IMR-90 (cell line): ENCODE results near the gene AMZ1. TPM values are rescaled to one million over a fixed set of nuclear protein-coding genes. Genes with fewer than 3 reads are reported as not detected.

Experiments
- ATAC-seq: fragments of 200-7000 bp; cut with Tn5 transposase; 2 replicates; pipeline ENCODE4 v1.9.1; 2020; ENCODE audit warnings: low read depth, mild to moderate bottlenecking, moderate library complexity
- BruUV-seq: library from RNA; stranded (reverse); fragments of 400-500 nt; replicated peaks from 2 replicates; lab custom pipeline; 2021; lab: Mats Ljungman, UMichigan
- CTCF ChIA-PET: fragments of 300-600 bp; formaldehyde crosslinking; extraction: SDS; loops from one replicate; lab custom pipeline; 2021; ENCODE audit warnings: antibody characterized with exemption; lab: Yijun Ruan, JAX
- POLR2A ChIA-PET: fragments of 300-600 bp; sonication (Branson Sonifier 250); formaldehyde crosslinking; loops from one replicate; lab custom pipeline; 2022; ENCODE audit warnings: antibody characterized with exemption; ENCODE audit not compliant: unreplicated experiment; lab: Charles Lee
- DNase-seq: peaks from one replicate; pipeline ENCODE4 v3.0.0; 2013
- H2AFZ ChIP-seq: replicated peaks from 2 replicates; pipeline ENCODE3; 2013; ENCODE audit warnings: low read length, mild to moderate bottlenecking; ENCODE audit not compliant: poor library complexity
- H2AK5ac ChIP-seq: 2 replicates; pipeline ENCODE4 v1.6.1; 2013; ENCODE audit warnings: low read depth, low read length, inconsistent platforms
- H2AK9ac ChIP-seq: replicated peaks from 2 replicates; pipeline ENCODE3; 2013; ENCODE audit warnings: mild to moderate bottlenecking, low read depth, low read length, moderate library complexity; ENCODE audit not compliant: poor library complexity
- H2BK120ac ChIP-seq: 2 replicates; pipeline ENCODE4 v1.6.1; 2013; ENCODE audit warnings: low read depth, low read length, inconsistent platforms
- H2BK15ac ChIP-seq: 3 replicates; pipeline ENCODE4 v1.6.1; 2013; ENCODE audit warnings: low read depth, low read length, inconsistent platforms
- H2BK20ac ChIP-seq: 2 replicates; pipeline ENCODE4 v1.6.1; 2013; ENCODE audit warnings: low read depth, mild to moderate bottlenecking, inconsistent platforms, low read length, moderate library complexity
- H2BK5ac ChIP-seq: 2 replicates; pipeline ENCODE4 v1.6.1; 2013; ENCODE audit warnings: mild to moderate bottlenecking, low read depth, low read length, inconsistent platforms; ENCODE audit not compliant: poor library complexity, severe bottlenecking
- H3K14ac ChIP-seq: replicated peaks from 2 replicates; pipeline ENCODE4 v1.6.1; 2013; ENCODE audit warnings: low read depth, low read length, inconsistent platforms
- H3K18ac ChIP-seq: 2 replicates; pipeline ENCODE4 v1.6.1; 2013; ENCODE audit warnings: low read depth, low read length, control low read depth
- H3K23ac ChIP-seq: 2 replicates; pipeline ENCODE4 v1.6.1; 2013; ENCODE audit warnings: low read depth, low read length, inconsistent platforms
- H3K27ac ChIP-seq: 2 replicates; pipeline ENCODE4 v1.5.1; 2013; ENCODE audit warnings: mild to moderate bottlenecking, control low read depth, low read length; ENCODE audit not compliant: insufficient read depth
- H3K27me3 ChIP-seq: 2 replicates; pipeline ENCODE4 v1.6.1; 2013; ENCODE audit warnings: low read length; ENCODE audit not compliant: control insufficient read depth, insufficient read depth
- H3K36me3 ChIP-seq: 2 replicates; pipeline ENCODE4 v1.6.1; 2013; ENCODE audit warnings: low read length, mixed read lengths; ENCODE audit not compliant: control insufficient read depth, insufficient read depth
- H3K4ac ChIP-seq: 2 replicates; pipeline ENCODE4 v1.6.1; 2013; ENCODE audit warnings: low read depth, low read length, inconsistent platforms
- H3K4me1 ChIP-seq: 2 replicates; pipeline ENCODE4 v1.6.1; 2013; ENCODE audit warnings: low read length, mixed read lengths; ENCODE audit not compliant: control insufficient read depth, insufficient read depth
- H3K4me2 ChIP-seq: 2 replicates; pipeline ENCODE4 v1.6.1; 2013; ENCODE audit warnings: low read depth, mild to moderate bottlenecking, control low read depth, low read length, moderate library complexity
- H3K4me3 ChIP-seq: 2 replicates; pipeline ENCODE4 v1.5.1; 2013; ENCODE audit warnings: low read depth, mild to moderate bottlenecking, control low read depth, low read length, moderate library complexity; ENCODE audit not compliant: insufficient read depth
- H3K56ac ChIP-seq: 2 replicates; pipeline ENCODE4 v1.6.1; 2013; ENCODE audit warnings: low read length, inconsistent platforms; ENCODE audit not compliant: insufficient read depth; ENCODE audit errors: extremely low read depth
- H3K79me1 ChIP-seq, 2 experiments: 2 replicates each; pipeline ENCODE4 v1.6.1; 2013; ENCODE audit warnings: low read length in 2 of 2, inconsistent platforms in 1 of 2, low read depth in 1 of 2
- H3K9ac ChIP-seq: 2 replicates; pipeline ENCODE4 v1.6.1; 2013; ENCODE audit warnings: low read depth, low read length, control low read depth
- H3K9me1 ChIP-seq: 2 replicates; pipeline ENCODE4 v1.6.1; 2013; ENCODE audit warnings: low read length, inconsistent platforms; ENCODE audit not compliant: insufficient read depth
- H3K9me3 ChIP-seq: 2 replicates; pipeline ENCODE4 v1.6.1; 2013; ENCODE audit warnings: low read length; ENCODE audit not compliant: control insufficient read depth, insufficient read depth
- H4K20me1 ChIP-seq: 2 replicates; pipeline ENCODE4 v1.6.1; 2013; ENCODE audit warnings: low read length, inconsistent platforms; ENCODE audit not compliant: insufficient read depth
- H4K5ac ChIP-seq: 2 replicates; pipeline ENCODE4 v1.6.1; 2013; ENCODE audit warnings: mild to moderate bottlenecking, low read depth, low read length, control low read depth
- H4K8ac ChIP-seq, 2 experiments: 2 replicates each; pipeline ENCODE4 v1.6.1; 2013; ENCODE audit warnings: low read depth in 2 of 2, low read length in 2 of 2, control low read depth in 1 of 2, inconsistent platforms in 1 of 2
- H4K91ac ChIP-seq: 2 replicates; pipeline ENCODE4 v1.6.1; 2013; ENCODE audit warnings: low read depth, low read length, inconsistent platforms; ENCODE audit not compliant: insufficient read depth
- BHLHE40 ChIP-seq: fragments of 150-350 bp; IDR thresholded peaks from 2 replicates; pipeline ENCODE4 v1.6.1; 2016; ENCODE audit warnings: mild to moderate bottlenecking, low read depth, low read length
- CEBPB ChIP-seq: IDR thresholded peaks from 2 replicates; pipeline ENCODE4 v1.6.1; 2012; ENCODE audit warnings: low read depth, low read length, improper control_type of control experiment
- CHD1 ChIP-seq: IDR thresholded peaks from 2 replicates; pipeline ENCODE4 v1.6.1; 2012; ENCODE audit warnings: low read depth, low read length, improper control_type of control experiment
- CTCF ChIP-seq: conservative IDR thresholded peaks from 2 replicates; pipeline ENCODE4 v1.5.1; 2012; ENCODE audit warnings: mild to moderate bottlenecking, low read depth, low read length, improper control_type of control experiment
- ELK1 ChIP-seq: fragments of 150-350 bp; IDR thresholded peaks from 2 replicates; pipeline ENCODE4 v1.6.1; 2016; ENCODE audit warnings: low read depth, mild to moderate bottlenecking, low read length, moderate library complexity, borderline replicate concordance
- FOS ChIP-seq: fragments of 150-350 bp; IDR thresholded peaks from 2 replicates; pipeline ENCODE4 v1.6.1; 2016; ENCODE audit warnings: low read depth, low read length
- MAFK ChIP-seq: IDR thresholded peaks from 2 replicates; pipeline ENCODE4 v1.6.1; 2012; ENCODE audit warnings: low read depth, low read length, improper control_type of control experiment
- MAZ ChIP-seq: IDR thresholded peaks from 2 replicates; pipeline ENCODE4 v1.6.1; 2012; ENCODE audit warnings: low read depth, mild to moderate bottlenecking, low read length, improper control_type of control experiment, moderate library complexity, borderline replicate concordance
- MXI1 ChIP-seq: IDR thresholded peaks from 2 replicates; pipeline ENCODE4 v1.6.1; 2012; ENCODE audit warnings: low read depth, mild to moderate bottlenecking, low read length, moderate library complexity, borderline replicate concordance
- NFE2L2 ChIP-seq: fragments of 150-350 bp; IDR thresholded peaks from 2 replicates; pipeline ENCODE4 v1.6.1; 2016; ENCODE audit warnings: low read depth, mild to moderate bottlenecking, low read length
- POLR2A ChIP-seq: IDR thresholded peaks from 2 replicates; pipeline ENCODE4 v1.6.1; 2012; ENCODE audit warnings: mild to moderate bottlenecking, low read depth, low read length
- RAD21 ChIP-seq: IDR thresholded peaks from 2 replicates; pipeline ENCODE4 v1.6.1; 2012; ENCODE audit warnings: low read length, improper control_type of control experiment
- RCOR1 ChIP-seq: IDR thresholded peaks from 2 replicates; pipeline ENCODE4 v1.6.1; 2012; ENCODE audit warnings: mild to moderate bottlenecking, low read length, improper control_type of control experiment; ENCODE audit not compliant: insufficient replicate concordance
- RFX5 ChIP-seq: IDR thresholded peaks from 2 replicates; pipeline ENCODE4 v1.8.0; 2012; ENCODE audit warnings: low read depth, mild to moderate bottlenecking, low read length, moderate library complexity
- SMC3 ChIP-seq: fragments of 150-350 bp; IDR thresholded peaks from 2 replicates; pipeline ENCODE4 v1.6.1; 2016; ENCODE audit warnings: low read depth, mild to moderate bottlenecking, antibody characterized with exemption, low read length, moderate library complexity
- USF2 ChIP-seq: fragments of 150-350 bp; IDR thresholded peaks from 2 replicates; pipeline ENCODE4 v1.6.1; 2017; ENCODE audit warnings: mild to moderate bottlenecking, antibody characterized with exemption, low read length, low read depth
- WGBS, 2 experiments: methylation state at CpG; one replicate each; pipeline versions ENCODE4 v1.1.5 to v1.1.7; 2013; ENCODE audit warnings: missing lambda C conversion rate in 2 of 2; ENCODE audit not compliant: insufficient read length in 1 of 2; ENCODE audit errors: extremely low coverage in 2 of 2; 5-methylcytosine and 5-hydroxymethylcytosine counted together
- dilution Hi-C: fragments of 300-500 bp; cut with HindIII; formaldehyde crosslinking; loops from one replicate; pipeline ENCODE4 v1.14.3; 2018; ENCODE audit warnings: low sequenced_read_pairs; ENCODE audit not compliant: unreplicated experiment
- in situ Hi-C: fragments of 300-500 bp; cut with MboI; formaldehyde crosslinking; loops from 3 replicates; pipeline ENCODE4 v1.14.3; 2019; ENCODE audit warnings: low sequenced_read_pairs, inconsistent platforms, mixed read lengths
- intact Hi-C: fragments of 100-400 bp; cut with micrococcal nuclease; formaldehyde crosslinking; loops from 2 replicates; pipeline ENCODE4 v1.10.0; 2022
- polyA plus RNA-seq, 3 experiments: library from polyadenylated mRNA; depleted of rRNA; stranded (reverse); fragments of >200 nt; gene quantifications; 2 replicates each; pipeline ENCODE4 v1.2.3, GENCODE V29; 2012; ENCODE audit warnings: low replicate concordance in 1 of 3
- total RNA-seq: library from RNA; depleted of rRNA; stranded (reverse); fragments of >200 nt; gene quantifications from 2 replicates; pipeline ENCODE4 v1.2.3, GENCODE V29; 2012

Gene AMZ1
- total and polyA plus RNA-seq, 2 of the 4 experiments (the other 2 are of a cell fraction), result 0.54 to 1.6 TPM

- BruUV-seq, result no TSS peak
- Histone ChIP-seq H4K20me1 (no peaks in the 10 kb centered on the region; the same call in 1 of the 2 replicates), H3K23ac (no peak overlapping the region), H3K56ac (no peak overlapping the region), H4K5ac (no peak overlapping the region), H3K36me3 (peaks cover 11% of the 10 kb centered on the region), H3K27ac (no peak overlapping the region), H2BK5ac (no peak overlapping the region), H3K4me2 (no peak overlapping the region), H3K9ac (no peak overlapping the region), H2BK15ac (no peak overlapping the region), H3K4me3 (no peak overlapping the region), H3K79me1 (peaks cover 0 to 18% of the 10 kb centered on the region in 2 experiments; a peak in 3 of 4 replicates), H2BK120ac (no peak overlapping the region), H3K14ac (no peak overlapping the region), H2BK20ac (no peak overlapping the region), H3K4ac (no peak overlapping the region), H3K4me1 (peaks cover 11% of the 10 kb centered on the region; the same call in 1 of the 2 replicates), H4K91ac (no peak overlapping the region), H2AK5ac (no peak overlapping the region), H4K8ac (no peak overlapping the region), H3K27me3 (no peaks in the 10 kb centered on the region), H2AFZ (no peak overlapping the region), H3K9me3 (peaks cover 4% of the 10 kb centered on the region; the same call in 1 of the 2 replicates), H2AK9ac (no peak overlapping the region), H3K18ac (no peak overlapping the region), H3K9me1 (peaks cover 12% of the 10 kb centered on the region)
- 80% methylated on average over 1 of the region's 13 CpGs; no CpG with 5 or more reads in 1 of the 2 experiments for WGBS, 2 experiments
- intact Hi-C loops (no loop called here), dilution Hi-C loops (no loop called here), in situ Hi-C loops (no loop called here)
- ChIA-PET POLR2A (no interaction called here), CTCF (no interaction called here)
- no peak for TF ChIP-seq RFX5
- TF ChIP-seq FOS, result no peak
- no peak for TF ChIP-seq CTCF
- no peak for TF ChIP-seq ELK1
- no peak for TF ChIP-seq RAD21
- TF ChIP-seq SMC3, result no peak
- no peak for TF ChIP-seq RCOR1
- no peak for TF ChIP-seq BHLHE40
- TF ChIP-seq CHD1, result no peak
- TF ChIP-seq CEBPB, result no peak
- TF ChIP-seq NFE2L2, result no peak
- no peak for TF ChIP-seq POLR2A
- TF ChIP-seq USF2, result no peak
- no peak for TF ChIP-seq MXI1
- no peak for TF ChIP-seq MAZ
- no peak for TF ChIP-seq MAFK
- DNase-seq (no peak), ATAC-seq (no peak)
These were observed 25.4 kb downstream of the AMZ1 start for GRCh38 chr7:2713370-2713769.
